Measurements from ENCODE around the gene SMIM38.

- TF ChIP-seq POLR2AphosphoS5 (IDR thresholded peaks at IDR 0.05; ENCODE audit: low read depth, low read length) (no peak), FOXP2 (optimal IDR thresholded peaks at IDR 0.05; ENCODE audit: borderline replicate concordance, extremely low read depth, extremely low read length, insufficient read depth) (no peak), SIN3A (IDR thresholded peaks at IDR 0.05; ENCODE audit: borderline replicate concordance, insufficient read depth, low read length) (no peak), TAF1 (IDR thresholded peaks at IDR 0.05; ENCODE audit: borderline replicate concordance, insufficient read depth, low read length) (no peak)
- TF ChIP-seq, protein P1, sequence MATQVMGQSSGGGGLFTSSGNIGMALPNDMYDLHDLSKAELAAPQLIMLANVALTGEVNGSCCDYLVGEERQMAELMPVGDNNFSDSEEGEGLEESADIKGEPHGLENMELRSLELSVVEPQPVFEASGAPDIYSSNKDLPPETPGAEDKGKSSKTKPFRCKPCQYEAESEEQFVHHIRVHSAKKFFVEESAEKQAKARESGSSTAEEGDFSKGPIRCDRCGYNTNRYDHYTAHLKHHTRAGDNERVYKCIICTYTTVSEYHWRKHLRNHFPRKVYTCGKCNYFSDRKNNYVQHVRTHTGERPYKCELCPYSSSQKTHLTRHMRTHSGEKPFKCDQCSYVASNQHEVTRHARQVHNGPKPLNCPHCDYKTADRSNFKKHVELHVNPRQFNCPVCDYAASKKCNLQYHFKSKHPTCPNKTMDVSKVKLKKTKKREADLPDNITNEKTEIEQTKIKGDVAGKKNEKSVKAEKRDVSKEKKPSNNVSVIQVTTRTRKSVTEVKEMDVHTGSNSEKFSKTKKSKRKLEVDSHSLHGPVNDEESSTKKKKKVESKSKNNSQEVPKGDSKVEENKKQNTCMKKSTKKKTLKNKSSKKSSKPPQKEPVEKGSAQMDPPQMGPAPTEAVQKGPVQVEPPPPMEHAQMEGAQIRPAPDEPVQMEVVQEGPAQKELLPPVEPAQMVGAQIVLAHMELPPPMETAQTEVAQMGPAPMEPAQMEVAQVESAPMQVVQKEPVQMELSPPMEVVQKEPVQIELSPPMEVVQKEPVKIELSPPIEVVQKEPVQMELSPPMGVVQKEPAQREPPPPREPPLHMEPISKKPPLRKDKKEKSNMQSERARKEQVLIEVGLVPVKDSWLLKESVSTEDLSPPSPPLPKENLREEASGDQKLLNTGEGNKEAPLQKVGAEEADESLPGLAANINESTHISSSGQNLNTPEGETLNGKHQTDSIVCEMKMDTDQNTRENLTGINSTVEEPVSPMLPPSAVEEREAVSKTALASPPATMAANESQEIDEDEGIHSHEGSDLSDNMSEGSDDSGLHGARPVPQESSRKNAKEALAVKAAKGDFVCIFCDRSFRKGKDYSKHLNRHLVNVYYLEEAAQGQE (IDR thresholded peaks at IDR 0.05; ENCODE audit: insufficient read depth in 1 of 2, low read depth in 2 of 2, low read length in 2 of 2): no peak
Observed at GRCh38 chr11:69145050-69145380, 10.7 kb upstream of the SMIM38 start.

Measured in PFSK-1 (cell line).